Upper lobe of left lung (tissue), 4 donors: Measurements from ENCODE around the gene SELENOF.

Experiments used
- CTCF ChIP-seq, 6 experiments: fragments of 450-650 bp in 4 of 6; fragments of 200-600 bp in 2 of 6; sonication (generic) in 2 of 6; IDR thresholded peaks; one replicate each; pipeline ENCODE4 v1.5.1; 2016 to 2019; ENCODE audit warnings: antibody characterized with exemption in 6 of 6
- EP300 ChIP-seq, 4 donors: sonication (generic); formaldehyde crosslinking; IDR thresholded peaks; one replicate each; pipeline ENCODE4 v1.5.1; 2017; ENCODE audit warnings: antibody characterized with exemption in 4 of 4, control low read depth in 2 of 4
- POLR2A ChIP-seq, 4 donors: fragments of 450-650 bp; IDR thresholded peaks; one replicate each; pipeline ENCODE4 v1.5.1; 2016 to 2017; ENCODE audit warnings: antibody characterized with exemption in 4 of 4, mild to moderate bottlenecking in 2 of 4
- POLR2AphosphoS5 ChIP-seq, 2 donors: sonication (generic); formaldehyde crosslinking; IDR thresholded peaks; one replicate each; pipeline ENCODE4 v1.5.1; 2017; ENCODE audit warnings: antibody characterized with exemption in 2 of 2

GRCh38 chr1:86866665-86867064 is 47.3 kb downstream of the SELENOF start:
- TF ChIP-seq CTCF (IDR thresholded peaks at IDR 0.05) (no peak), POLR2A (IDR thresholded peaks at IDR 0.05) (no peak), POLR2AphosphoS5 (IDR thresholded peaks at IDR 0.05) (no peak), EP300 (IDR thresholded peaks at IDR 0.05) (no peak)
